ENCODE results near the gene SLC46A3.

Gene SLC46A3

GRCh38 chr13:28718543-28719226, at the start of gene SLC46A3:
TSS of gene SLC46A3 (minus strand) at chr13:28718970. CDS start at chr13:28717998, 972 bp downstream.
- TF ChIP-seq CTCF (IDR thresholded peaks at IDR 0.05; ENCODE audit: insufficient read depth, low read length, missing control alignments) = peak; percentile 22
- POLR2A ChIA-PET = interaction anchor here (0.7 to 1.2 kb wide), 2 partner anchors 8 to 19 kb away, joined by 3 to 4 read pairs; no protein-coding TSS in a partner anchor
- peak within 1 kb of the TSS; percentile 78 for H3K4me3 ChIP-seq (ENCODE audit: low read depth, low read length)
- CTCF ChIA-PET = interaction anchor here (1.3 to 1.6 kb wide), 4 partner anchors 13 to 78 kb away, joined by 3 to 6 read pairs (median 4); no protein-coding TSS in a partner anchor
- DNase-seq (ENCODE audit: low read depth, low spot score) = peak; percentile 85

- TF ChIP-seq CTCF (IDR thresholded peaks at IDR 0.05; ENCODE audit: insufficient read depth, low read length, missing control alignments) = no peak
- POLR2A ChIA-PET = no interaction called here
- no peak overlapping the region for H3K4me3 ChIP-seq (ENCODE audit: low read depth, low read length)
- DNase-seq (ENCODE audit: low read depth, low spot score) = no peak
- CTCF ChIA-PET = interaction anchor here (1.1 to 1.6 kb wide), 2 partner anchors 29 to 33 kb away, joined by 3 to 4 read pairs; no protein-coding TSS in a partner anchor
Measured at GRCh38 chr13:28763887-28764286, 45.1 kb upstream of the SLC46A3 start.

GRCh38 chr13:28761586-28761985, 42.8 kb upstream of the SLC46A3 start:
- no peak overlapping the region for H3K4me3 ChIP-seq (ENCODE audit: low read depth, low read length)
- ChIA-PET CTCF (interaction anchor here (0.8 kb wide), 1 partner anchor 35 kb away, joined by 3 read pairs; no protein-coding TSS in a partner anchor), POLR2A (no interaction called here)
- no peak for DNase-seq (ENCODE audit: low read depth, low spot score)
- TF ChIP-seq CTCF (IDR thresholded peaks at IDR 0.05; ENCODE audit: insufficient read depth, low read length, missing control alignments) = no peak

- TF ChIP-seq CTCF (IDR thresholded peaks at IDR 0.05; ENCODE audit: insufficient read depth, low read length, missing control alignments) = no peak
- CTCF ChIA-PET = interaction anchor here (1.0 to 1.2 kb wide), 2 partner anchors 12 to 41 kb away, joined by 3 read pairs; no protein-coding TSS in a partner anchor
- DNase-seq (ENCODE audit: low read depth, low spot score) = no peak
- no peak overlapping the region for H3K4me3 ChIP-seq (ENCODE audit: low read depth, low read length)
- POLR2A ChIA-PET = no interaction called here
Measured at GRCh38 chr13:28755546-28755870, 36.7 kb upstream of the SLC46A3 start.

- ChIA-PET POLR2A (no interaction called here), CTCF (interaction anchor here (1.0 to 1.3 kb wide), 3 partner anchors 12 to 53 kb away, joined by 3 read pairs; no protein-coding TSS in a partner anchor)
- no peak for TF ChIP-seq CTCF (IDR thresholded peaks at IDR 0.05; ENCODE audit: insufficient read depth, low read length, missing control alignments)
- H3K4me3 ChIP-seq (ENCODE audit: low read depth, low read length) = no peak overlapping the region
- DNase-seq (ENCODE audit: low read depth, low spot score) = no peak
Measured at GRCh38 chr13:28754698-28755545, 36.2 kb upstream of the SLC46A3 start.

- ChIA-PET CTCF (interaction anchor here (1.3 to 1.5 kb wide), 2 partner anchors 39 to 52 kb away, joined by 3 to 4 read pairs; no protein-coding TSS in a partner anchor), POLR2A (no interaction called here)
- no peak for DNase-seq (ENCODE audit: low read depth, low spot score)
- TF ChIP-seq CTCF (IDR thresholded peaks at IDR 0.05; ENCODE audit: insufficient read depth, low read length, missing control alignments) = no peak
- H3K4me3 ChIP-seq (ENCODE audit: low read depth, low read length) = no peak overlapping the region
Measured at GRCh38 chr13:28753946-28754345, 35.2 kb upstream of the SLC46A3 start.
